ENCODE data around the gene VTI1B.
A peak's percentile ranks its signal among the peaks of the same experiment; 100 is the strongest.
"Not testable (repeated sequence)": the region's sequence is repeated elsewhere in the genome, so short reads cannot be mapped to it uniquely, and the experiment has no call there.

The VTI1B gene

GRCh38 chr14:67641480-67641879 lies 33.0 kb downstream of the VTI1B start:
- FAIRE-seq (no peak), DNase-seq (ENCODE audit: insufficient read length, low spot score) (no peak)
- TF ChIP-seq PAX5 (IDR thresholded peaks at IDR 0.05; ENCODE audit: insufficient read depth, low read length, severe bottlenecking): no peak
- no peak for TF ChIP-seq POU2F2 (IDR thresholded peaks at IDR 0.05; ENCODE audit: low read depth, low read length)
- TF ChIP-seq SPI1 (IDR thresholded peaks at IDR 0.05; ENCODE audit: low read depth, low read length): no peak
- TF ChIP-seq POLR2AphosphoS5 (IDR thresholded peaks at IDR 0.05; ENCODE audit: low read depth, low read length): no peak
- no peak for TF ChIP-seq TAF1 (IDR thresholded peaks at IDR 0.05; ENCODE audit: low read depth, low read length)

GRCh38 chr14:67638642-67639041 lies 35.8 kb downstream of the VTI1B start:
- TF ChIP-seq PAX5 (IDR thresholded peaks at IDR 0.05; ENCODE audit: insufficient read depth, low read length, severe bottlenecking) (no peak), TAF1 (IDR thresholded peaks at IDR 0.05; ENCODE audit: low read depth, low read length) (no peak), POU2F2 (IDR thresholded peaks at IDR 0.05; ENCODE audit: low read depth, low read length) (no peak), SPI1 (IDR thresholded peaks at IDR 0.05; ENCODE audit: low read depth, low read length) (no peak), POLR2AphosphoS5 (IDR thresholded peaks at IDR 0.05; ENCODE audit: low read depth, low read length) (no peak), POLR2A (IDR thresholded peaks at IDR 0.05; ENCODE audit: low read depth, low read length) (no peak)
- FAIRE-seq (no peak), DNase-seq (ENCODE audit: insufficient read length, low spot score) (no peak)

- FAIRE-seq (peak; percentile 62), DNase-seq (ENCODE audit: insufficient read length, low spot score) (no peak)
- no peak for TF ChIP-seq POLR2A (IDR thresholded peaks at IDR 0.05; ENCODE audit: low read depth, low read length)
- TF ChIP-seq SPI1 (IDR thresholded peaks at IDR 0.05; ENCODE audit: low read depth, low read length): peak; percentile 37
- no peak for TF ChIP-seq PAX5 (IDR thresholded peaks at IDR 0.05; ENCODE audit: insufficient read depth, low read length, severe bottlenecking)
- TF ChIP-seq TAF1 (IDR thresholded peaks at IDR 0.05; ENCODE audit: low read depth, low read length): no peak
- TF ChIP-seq POU2F2 (IDR thresholded peaks at IDR 0.05; ENCODE audit: low read depth, low read length): no peak
- TF ChIP-seq POLR2AphosphoS5 (IDR thresholded peaks at IDR 0.05; ENCODE audit: low read depth, low read length): no peak
Measured at GRCh38 chr14:67636361-67636919, 38.0 kb downstream of the VTI1B start.

- FAIRE-seq: no peak
- no peak for DNase-seq (ENCODE audit: insufficient read length, low spot score)
- TF ChIP-seq PAX5 (IDR thresholded peaks at IDR 0.05; ENCODE audit: insufficient read depth, low read length, severe bottlenecking): no peak
- TF ChIP-seq TAF1 (IDR thresholded peaks at IDR 0.05; ENCODE audit: low read depth, low read length): no peak
- TF ChIP-seq SPI1 (IDR thresholded peaks at IDR 0.05; ENCODE audit: low read depth, low read length): no peak
- TF ChIP-seq POLR2A (IDR thresholded peaks at IDR 0.05; ENCODE audit: low read depth, low read length): no peak
Measured at GRCh38 chr14:67633451-67634147, 40.8 kb downstream of the VTI1B start.

- DNase-seq (ENCODE audit: insufficient read length, low spot score) (no peak), FAIRE-seq (no peak)
- no peak for TF ChIP-seq TAF1 (IDR thresholded peaks at IDR 0.05; ENCODE audit: low read depth, low read length)
- no peak for TF ChIP-seq POLR2AphosphoS5 (IDR thresholded peaks at IDR 0.05; ENCODE audit: low read depth, low read length)
Measured at GRCh38 chr14:67630938-67631337, 43.5 kb downstream of the VTI1B start.

GRCh38 chr14:67630186-67630585 lies 44.2 kb downstream of the VTI1B start:
- FAIRE-seq (no peak), DNase-seq (ENCODE audit: insufficient read length, low spot score) (no peak)
- no peak for TF ChIP-seq POU2F2 (IDR thresholded peaks at IDR 0.05; ENCODE audit: low read depth, low read length)
- TF ChIP-seq SPI1 (IDR thresholded peaks at IDR 0.05; ENCODE audit: low read depth, low read length): no peak
- TF ChIP-seq PAX5 (IDR thresholded peaks at IDR 0.05; ENCODE audit: insufficient read depth, low read length, severe bottlenecking): no peak
- TF ChIP-seq POLR2AphosphoS5 (IDR thresholded peaks at IDR 0.05; ENCODE audit: low read depth, low read length): no peak
- TF ChIP-seq POLR2A (IDR thresholded peaks at IDR 0.05; ENCODE audit: low read depth, low read length): no peak
- TF ChIP-seq TAF1 (IDR thresholded peaks at IDR 0.05; ENCODE audit: low read depth, low read length): no peak

GRCh38 chr14:67627519-67627918 lies 46.9 kb downstream of the VTI1B start:
- FAIRE-seq (no peak), DNase-seq (ENCODE audit: insufficient read length, low spot score) (no peak)
- TF ChIP-seq SPI1 (IDR thresholded peaks at IDR 0.05; ENCODE audit: low read depth, low read length): no peak

- DNase-seq (ENCODE audit: insufficient read length, low spot score); FAIRE-seq: not testable (repeated sequence)
Measured at GRCh38 chr14:67626131-67626530, 48.3 kb downstream of the VTI1B start.

GRCh38 chr14:67623114-67623513 lies 51.3 kb downstream of the VTI1B start:
- DNase-seq (ENCODE audit: insufficient read length, low spot score) (no peak), FAIRE-seq (no peak)
- TF ChIP-seq POLR2A (IDR thresholded peaks at IDR 0.05; ENCODE audit: low read depth, low read length): no peak
- no peak for TF ChIP-seq POLR2AphosphoS5 (IDR thresholded peaks at IDR 0.05; ENCODE audit: low read depth, low read length)
- no peak for TF ChIP-seq POU2F2 (IDR thresholded peaks at IDR 0.05; ENCODE audit: low read depth, low read length)
- TF ChIP-seq SPI1 (IDR thresholded peaks at IDR 0.05; ENCODE audit: low read depth, low read length): no peak
- no peak for TF ChIP-seq PAX5 (IDR thresholded peaks at IDR 0.05; ENCODE audit: insufficient read depth, low read length, severe bottlenecking)
- no peak for TF ChIP-seq TAF1 (IDR thresholded peaks at IDR 0.05; ENCODE audit: low read depth, low read length)

- DNase-seq (ENCODE audit: insufficient read length, low spot score): no peak
- no peak for FAIRE-seq
- TF ChIP-seq PAX5 (IDR thresholded peaks at IDR 0.05; ENCODE audit: insufficient read depth, low read length, severe bottlenecking): no peak
- no peak for TF ChIP-seq POLR2AphosphoS5 (IDR thresholded peaks at IDR 0.05; ENCODE audit: low read depth, low read length)
- TF ChIP-seq POLR2A (IDR thresholded peaks at IDR 0.05; ENCODE audit: low read depth, low read length): no peak
- TF ChIP-seq TAF1 (IDR thresholded peaks at IDR 0.05; ENCODE audit: low read depth, low read length): no peak
- no peak for TF ChIP-seq POU2F2 (IDR thresholded peaks at IDR 0.05; ENCODE audit: low read depth, low read length)
- TF ChIP-seq SPI1 (IDR thresholded peaks at IDR 0.05; ENCODE audit: low read depth, low read length): no peak
Measured at GRCh38 chr14:67622675-67623074, 51.8 kb downstream of the VTI1B start.

All from GM12891 (cell line).